ENCODE data around the gene KDM8.
A peak's percentile ranks its signal among the peaks of the same experiment; 100 is the strongest.

The KDM8 gene

DNA sequence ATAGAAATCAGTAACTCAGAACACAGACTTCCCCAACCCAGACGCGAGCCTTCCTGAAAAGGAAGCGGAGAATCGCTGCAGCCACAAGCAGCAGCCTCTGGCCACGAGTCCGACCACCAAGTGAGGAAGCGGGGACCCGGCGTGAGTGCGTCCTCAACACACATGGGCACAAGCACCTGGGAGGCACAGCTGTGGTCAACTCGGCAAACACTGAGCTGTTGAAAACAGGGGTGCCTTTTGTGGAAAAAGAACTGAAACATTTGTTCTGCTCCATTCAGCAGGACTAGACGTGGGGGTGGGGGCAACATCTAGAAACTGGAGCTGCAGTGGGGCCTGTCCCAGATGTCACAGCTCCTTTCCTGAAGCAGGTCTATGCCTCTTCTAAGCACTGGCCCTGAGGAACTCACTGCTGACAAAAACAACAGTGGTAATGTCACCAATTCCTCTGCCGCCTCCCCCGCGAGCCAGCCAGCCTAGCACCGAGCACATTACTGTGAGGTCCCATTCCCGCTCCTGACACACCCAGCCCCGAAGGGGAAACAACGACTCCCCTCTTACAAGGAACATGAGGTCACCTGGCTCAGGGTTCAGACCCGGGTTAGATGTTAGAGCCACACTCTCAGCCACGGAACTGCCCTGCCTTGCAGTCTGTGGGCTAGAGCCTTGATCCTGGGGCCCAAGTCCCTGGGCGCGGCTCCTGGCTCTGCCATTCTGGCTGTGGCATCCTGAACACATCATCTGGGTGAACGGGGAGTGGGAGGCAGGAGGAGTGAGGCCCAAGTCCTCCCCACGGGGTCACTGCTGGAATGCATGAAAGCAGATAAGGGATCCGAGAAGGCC is 29.0 kb downstream of the KDM8 start:
- DNase-seq = no peak

DNA sequence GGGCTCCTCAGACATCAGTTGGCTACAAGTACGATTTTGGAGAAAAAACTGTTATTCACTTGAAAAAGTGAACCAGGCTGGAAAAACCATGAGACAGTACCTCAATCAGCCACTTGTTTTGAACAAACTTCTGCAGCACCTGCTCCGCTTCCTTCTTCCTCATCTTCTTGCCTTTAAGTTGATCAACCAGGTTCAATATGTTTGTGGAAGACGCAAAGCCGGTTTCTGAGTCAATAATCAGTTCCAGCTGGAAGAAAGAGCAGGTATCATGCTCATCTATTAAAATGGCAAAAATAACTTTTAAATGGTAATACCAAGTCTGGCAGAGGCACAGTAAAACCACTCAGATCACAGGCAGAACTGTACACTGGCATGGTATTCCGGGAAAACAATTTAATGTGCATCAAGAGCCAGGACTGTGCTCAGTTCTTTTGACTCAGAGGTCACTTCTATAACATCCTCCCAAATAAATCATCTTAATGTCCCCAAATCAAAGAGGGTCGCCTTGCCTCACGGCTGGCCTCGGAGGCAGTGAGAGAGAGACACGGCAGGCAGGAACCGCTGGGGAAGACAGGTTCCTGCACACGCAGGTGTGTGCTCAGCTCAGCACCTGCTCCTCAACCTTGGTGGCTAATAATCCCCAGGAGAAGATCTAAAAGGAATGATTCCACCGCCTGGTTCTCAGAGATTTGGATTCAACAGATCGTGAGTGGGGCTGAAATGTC is 29.7 kb downstream of the KDM8 start:
- DNase-seq = no peak

DNA sequence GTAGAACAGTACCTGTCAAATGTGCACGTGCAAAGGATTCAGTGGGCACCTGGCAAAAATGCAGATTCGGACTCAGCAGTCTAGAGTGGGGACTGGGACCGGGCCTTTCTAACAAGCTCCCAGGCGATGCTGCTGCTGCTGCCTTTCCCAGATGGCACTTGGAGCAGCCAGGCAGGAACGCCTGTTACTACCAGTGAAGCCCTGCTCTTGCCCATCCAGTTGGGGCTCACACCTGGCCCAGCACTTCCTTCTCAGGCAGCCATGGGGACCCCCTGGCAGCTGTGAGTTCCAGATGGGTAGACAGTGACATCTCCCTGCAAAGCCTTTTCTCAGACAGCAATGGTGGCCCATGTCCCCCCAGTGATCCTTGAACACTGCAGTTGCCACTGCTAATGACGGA is 30.4 kb downstream of the KDM8 start:
- DNase-seq = no peak

DNA sequence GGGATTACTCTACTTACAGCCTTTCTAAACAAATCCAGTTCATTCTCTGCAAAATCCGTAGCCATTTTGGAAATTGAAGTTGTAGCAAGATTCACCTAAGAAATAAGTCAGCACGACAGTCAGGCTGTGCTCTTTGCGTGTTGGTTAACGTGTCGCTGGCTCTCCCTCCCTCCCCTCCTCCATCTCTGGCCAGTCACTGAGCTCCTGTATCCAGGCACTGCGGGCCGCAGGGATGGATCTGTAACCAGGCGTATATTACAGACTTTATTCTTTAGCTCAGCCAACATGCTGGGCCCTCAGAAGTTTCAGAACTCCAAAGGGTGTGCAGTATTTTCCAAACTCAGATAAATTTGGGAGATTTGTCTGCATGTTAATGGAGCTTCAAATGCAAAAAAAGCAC is 30.8 kb downstream of the KDM8 start:
- DNase-seq = no peak

DNA sequence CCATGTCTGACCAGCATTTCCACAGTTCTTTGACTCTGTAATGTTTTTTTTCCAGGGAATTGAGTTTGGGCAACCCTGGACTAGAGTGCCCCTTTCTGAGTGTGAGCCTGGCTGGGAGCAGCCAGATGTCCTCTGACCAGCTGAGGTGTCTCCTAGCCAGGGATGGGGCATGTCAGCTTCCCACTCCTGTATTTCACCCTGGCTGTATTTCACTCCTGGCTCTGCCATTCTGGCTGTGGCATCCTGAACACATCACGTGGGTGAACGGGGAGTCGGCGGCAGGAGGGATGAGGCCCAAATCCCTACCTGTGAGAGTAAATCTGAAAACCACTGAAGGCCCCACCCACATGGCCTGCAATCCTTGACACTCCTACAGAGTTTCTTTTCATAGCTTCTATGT is 31.3 kb downstream of the KDM8 start:
- DNase-seq = no peak

DNA sequence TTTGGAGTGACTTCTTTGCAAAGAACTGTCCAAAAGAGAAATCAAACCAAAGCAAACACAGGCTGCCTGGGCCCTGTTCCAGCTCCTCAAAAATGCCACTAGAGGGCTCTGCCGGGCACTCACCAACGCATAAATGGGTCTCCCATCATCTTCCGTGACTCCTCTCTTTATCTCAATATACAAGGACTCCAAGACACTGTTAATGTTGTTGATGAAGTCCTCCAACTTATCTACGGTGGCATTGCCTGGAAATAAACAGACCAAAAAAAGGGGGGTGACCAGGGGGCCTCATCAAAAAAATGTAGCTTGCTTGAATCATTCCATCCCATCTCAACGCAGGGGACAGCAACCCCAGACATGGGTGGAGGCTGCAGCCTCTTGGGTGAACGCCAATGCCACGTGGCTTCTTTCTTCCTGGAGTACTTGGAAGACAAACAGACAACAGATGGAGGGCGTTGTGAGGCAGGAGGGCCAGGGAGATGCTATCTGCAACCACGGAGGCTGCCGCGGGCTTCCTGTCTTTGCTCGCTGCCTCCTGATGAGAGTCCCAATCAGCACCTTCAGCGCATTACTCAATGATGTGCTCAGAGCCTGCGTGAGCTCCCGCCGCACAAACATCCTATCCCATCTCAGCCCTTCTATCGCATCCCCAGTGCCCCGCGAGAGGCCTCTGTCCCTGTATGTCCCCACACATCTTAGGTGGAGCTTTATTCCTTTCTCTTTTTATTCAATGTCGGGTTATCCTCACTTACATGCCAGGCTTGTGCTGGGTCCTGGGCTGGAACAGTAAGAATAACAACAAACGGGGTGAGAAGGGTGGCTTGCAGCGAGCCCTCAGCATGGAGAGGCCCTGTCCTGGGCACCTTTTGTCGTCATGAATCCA is 32.0 kb downstream of the KDM8 start:
- DNase-seq = peak; percentile 93 to 97

DNA sequence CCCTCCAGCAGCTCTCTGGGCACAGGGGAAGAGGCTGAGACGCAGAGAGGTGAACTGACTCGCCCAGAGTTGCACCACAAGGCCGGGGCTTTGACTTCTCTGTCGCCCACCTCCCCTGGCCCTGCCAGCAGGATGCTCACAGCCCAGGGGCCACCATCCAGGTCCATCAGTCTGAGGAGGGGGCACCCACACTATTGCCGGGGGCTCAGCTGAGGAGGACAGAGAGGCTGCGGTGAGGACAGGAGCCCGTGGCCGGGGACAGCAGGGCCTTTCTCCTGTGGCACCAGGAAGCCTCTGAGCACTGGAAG is 32.6 kb downstream of the KDM8 start:
- DNase-seq = no peak

DNA sequence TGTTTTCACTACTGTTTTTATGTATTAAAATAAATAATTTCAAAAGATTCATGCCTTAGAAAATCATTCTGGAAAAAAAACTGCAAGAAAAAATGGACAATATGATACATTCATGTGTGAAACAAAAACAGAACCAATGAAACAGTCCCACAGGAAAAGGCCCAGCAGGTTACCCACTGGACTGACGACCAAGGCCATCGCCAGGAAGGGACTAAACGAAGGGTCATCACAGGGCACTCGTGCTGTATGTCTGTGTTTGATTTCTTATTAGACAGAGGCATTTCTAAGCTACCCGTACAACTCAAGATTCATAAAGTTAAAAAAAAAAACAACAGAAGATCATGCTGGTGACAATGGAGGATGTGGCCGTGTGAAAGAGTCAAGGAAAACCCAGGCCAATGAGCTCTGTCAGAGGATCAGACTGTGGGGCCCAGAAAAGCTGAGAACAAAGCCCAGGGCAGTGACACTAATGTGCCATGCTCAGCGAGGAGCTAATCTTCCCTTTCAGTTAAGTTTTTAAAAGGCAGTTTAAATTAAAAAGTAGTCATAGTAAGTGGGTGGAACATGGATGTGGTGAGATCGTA is 33.4 kb downstream of the KDM8 start:
- no peak for DNase-seq

DNA sequence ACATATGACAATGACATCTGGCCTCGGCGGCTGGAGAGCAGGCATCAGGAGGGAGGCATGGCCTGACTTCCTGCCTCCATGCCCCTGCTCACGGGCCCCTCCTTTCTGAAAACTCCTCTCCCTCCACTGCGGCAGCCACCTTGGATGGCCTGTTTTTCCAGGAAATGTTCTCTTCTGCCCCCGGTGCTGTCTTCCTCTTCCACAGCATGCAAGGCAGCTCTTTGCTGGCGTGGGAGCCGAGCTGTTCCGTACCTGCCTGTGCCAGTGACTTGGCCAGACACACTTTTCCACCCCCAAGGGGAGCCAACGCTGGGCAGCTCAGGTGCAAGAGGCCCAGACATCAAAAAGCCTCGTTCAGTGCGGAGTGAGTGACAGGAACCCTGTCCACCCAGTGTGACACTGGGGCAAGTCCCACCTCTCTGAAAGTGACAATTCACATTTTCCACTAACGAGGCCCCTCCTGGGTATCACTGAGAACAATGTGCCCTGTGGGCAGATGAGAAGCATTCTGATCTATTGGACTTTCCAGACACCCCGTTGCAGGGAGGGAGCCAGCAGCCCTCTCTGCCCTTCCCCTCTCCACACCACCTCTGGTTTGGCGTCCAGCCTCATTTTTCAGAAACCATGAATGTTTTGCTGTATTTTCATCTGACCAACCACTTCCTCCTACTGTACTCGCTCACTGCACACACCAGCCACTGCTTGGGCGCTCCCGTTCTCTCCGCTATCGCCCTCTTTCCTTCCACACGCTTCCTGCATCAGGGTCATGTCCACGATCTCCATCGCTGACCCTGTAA is 34.1 kb downstream of the KDM8 start:
- DNase-seq = peak; percentile 71 to 83

DNA sequence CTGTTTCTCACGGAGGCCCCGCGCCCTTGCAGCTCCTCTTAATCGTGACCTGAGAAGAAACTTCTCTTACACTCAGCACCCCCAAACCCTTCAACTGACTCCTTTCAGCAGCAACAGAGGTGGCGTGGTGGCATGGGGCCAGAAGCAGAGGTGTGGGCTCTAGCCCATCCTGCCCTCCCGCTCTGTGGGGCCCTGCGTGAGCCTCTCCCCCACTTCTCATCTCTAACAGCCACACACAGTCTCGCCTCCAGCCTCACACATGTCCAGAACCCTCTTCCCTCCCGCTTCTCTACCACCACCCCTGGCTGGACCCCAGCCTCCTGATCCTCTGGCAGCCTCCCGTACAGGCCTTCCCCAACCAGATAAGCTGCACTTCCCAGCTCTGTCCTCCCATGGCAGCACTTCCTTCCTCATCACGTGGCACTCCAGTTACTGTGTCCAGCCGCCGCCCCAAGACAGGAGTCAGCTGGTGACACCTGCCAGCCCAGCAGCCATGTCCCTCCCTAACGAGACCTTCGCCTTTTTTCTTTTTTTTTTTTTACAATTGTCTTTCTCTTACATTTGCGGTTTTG is 34.8 kb downstream of the KDM8 start:
- peak in 1 of 2 experiments; percentile 22 for DNase-seq

DNA sequence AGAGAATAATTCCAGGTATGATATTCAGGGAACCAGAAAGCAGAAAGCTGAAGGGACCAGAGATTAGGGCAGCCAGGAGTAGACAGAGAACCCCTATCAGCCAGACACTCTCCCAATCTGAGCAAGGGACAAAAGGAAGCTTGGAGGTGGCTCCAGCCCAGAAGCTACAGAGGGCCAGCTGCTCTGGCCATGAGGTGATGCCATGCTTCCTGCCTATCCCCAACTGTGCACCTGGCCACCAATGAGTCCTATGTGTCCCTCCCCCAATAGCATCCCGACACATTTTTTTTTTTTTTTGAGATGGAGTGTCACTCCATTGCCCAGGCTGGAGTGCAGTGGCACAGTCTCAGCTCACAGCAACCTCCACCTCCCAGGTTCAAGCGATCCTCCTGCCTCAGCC is 35.3 kb downstream of the KDM8 start:
- no peak for DNase-seq

DNA sequence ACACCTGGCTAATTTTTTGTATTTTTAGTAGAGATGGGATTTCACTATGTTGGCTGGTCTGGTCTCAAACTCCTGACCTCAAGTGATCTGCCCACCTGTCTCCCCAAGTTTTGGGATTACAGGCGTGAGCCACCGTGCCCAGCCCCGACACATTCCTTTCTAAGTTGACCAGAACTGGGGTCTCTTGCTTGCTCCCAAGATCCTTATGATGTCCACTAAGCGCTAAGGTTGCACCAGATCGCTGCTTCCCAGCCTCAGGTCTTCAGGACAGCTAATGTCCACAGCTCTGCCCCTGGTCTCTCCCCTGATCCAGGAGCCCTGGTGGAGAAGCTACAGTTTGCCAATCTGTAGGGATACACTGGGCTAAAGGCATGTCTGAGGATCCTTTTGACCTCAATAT is 35.7 kb downstream of the KDM8 start:
- DNase-seq = no peak

DNA sequence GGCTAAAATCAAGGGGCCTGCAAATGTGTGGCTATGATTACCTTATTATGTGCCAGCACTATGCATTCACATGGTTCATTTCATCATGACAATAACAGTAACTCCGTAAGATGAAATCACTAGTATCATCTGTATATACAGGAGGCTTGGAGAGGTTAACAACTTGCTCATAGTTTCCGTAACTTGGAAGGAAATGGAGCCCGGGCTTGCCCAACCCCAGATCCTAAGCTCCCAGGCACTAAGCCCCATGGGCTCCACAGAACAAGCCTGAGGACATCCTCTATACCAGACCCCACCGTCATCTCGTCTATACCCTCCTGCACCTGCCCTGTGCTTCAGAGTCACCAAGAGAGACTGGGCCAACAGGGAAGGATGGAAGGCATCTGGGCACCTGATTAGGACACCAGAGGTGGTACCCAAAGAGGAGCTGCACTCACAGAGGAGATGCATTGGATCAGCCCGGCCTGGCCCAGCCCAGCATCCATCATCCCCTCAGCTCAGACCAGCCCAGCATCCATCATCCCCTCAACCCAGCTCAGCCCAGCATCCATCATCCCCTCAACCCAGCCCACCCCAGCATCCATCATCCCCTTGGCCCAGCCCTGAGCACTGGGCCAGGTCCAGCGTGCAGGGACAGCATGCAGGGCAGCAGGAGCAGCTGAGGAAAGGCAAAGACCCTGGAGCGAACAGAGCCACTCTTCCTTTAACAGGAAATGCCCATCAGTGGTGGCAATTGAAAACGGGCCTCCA is 36.8 kb downstream of the KDM8 start:
- DNase-seq = no peak

DNA sequence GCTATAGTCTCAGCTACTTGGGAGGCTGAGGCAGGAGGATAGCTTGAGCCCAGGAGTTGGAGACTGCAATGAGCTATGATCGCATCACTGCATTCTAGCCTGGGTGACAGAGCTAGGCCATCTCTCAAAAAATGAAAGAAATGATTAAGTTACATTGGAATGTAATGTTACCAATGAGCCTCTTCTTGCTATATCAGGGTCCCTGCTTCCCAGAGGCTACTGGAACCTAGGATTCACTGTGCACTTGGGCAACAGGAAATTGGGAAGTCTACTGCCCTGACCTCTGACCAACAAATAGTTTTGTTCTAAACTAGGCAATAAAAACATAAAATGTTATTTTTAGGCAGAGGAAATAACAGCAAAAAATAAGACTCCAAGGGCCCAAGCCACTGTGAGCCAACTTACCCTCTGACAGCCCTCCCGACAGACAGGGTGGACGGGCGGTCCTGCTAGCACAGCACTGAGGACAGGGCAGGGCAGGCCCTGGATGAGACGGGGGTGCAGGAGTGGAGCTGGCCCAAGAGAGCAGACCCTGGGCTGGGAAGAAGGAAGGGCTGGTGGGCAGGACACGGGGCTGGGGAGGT is 37.7 kb downstream of the KDM8 start:
- DNase-seq = no peak

DNA sequence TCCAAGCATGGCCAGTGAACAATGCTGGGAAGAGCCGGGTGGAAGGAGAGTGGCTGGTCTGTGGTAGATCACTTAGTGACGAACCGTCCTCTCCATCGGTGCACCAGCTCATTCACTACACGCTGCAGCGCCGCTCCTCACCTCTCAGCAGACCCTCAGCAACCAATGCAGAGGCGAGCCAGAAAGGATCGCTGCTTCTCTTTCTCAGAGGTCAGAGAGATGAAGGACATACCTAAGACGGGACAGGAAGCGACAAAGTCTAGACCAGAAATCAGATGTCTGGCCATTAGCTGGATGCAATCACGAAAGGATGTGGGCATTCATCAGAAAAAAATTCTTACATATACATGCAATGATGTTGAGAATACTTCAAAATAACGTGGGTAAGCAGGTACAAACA is 38.3 kb downstream of the KDM8 start:
- DNase-seq = no peak

DNA sequence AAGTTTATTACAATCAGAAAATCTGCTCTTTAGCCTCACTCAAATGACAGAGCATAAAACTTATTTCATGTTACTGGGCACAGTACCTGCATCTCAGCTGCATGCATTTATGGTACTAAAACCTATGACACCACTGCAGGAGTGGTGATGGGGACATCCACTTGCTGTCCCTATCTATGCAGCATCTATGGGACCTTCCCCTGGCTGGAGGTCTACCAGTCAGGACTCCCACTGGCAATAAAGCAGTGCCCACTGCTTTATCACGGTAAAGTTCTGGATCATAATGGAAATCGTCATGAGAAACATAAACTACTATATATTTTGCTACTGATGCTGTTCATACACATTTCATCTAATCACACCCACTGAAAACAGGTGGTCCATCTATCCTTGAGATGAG is 39.1 kb downstream of the KDM8 start:
- no peak for DNase-seq

DNA sequence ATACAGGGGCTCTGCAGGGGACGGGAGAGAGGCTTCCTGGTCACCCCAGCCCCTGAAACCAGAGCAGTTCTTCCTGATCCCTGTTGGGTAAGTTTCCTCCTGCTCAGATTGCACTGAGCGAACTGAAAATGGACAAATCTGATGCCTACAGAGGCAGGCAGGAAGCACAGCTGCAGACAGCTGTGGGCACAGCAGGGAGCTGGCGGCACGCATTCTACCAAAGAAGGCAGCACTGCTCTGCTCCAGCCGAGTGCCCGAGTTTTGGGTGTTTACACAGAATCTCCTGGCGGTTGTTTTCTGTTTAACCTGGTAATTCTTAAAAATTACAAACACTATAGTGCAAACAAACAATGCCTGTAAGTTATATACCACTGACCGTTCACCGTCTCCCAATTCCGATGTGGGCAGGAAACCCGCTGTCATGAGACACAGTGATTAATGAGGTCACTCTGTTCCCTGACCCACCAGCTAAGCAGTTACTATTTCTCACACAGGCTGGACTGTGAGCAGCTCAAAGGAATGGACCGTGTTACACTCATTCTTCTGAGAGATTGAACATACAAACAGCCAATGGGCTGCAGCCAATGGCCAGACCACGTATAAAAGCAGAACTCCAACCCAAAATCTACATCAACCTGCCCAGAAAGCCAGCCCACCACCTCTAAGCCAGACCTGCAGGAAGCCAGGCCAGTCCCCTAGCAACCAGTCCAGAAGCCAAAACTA is 39.7 kb downstream of the KDM8 start:
- no peak for DNase-seq

DNA sequence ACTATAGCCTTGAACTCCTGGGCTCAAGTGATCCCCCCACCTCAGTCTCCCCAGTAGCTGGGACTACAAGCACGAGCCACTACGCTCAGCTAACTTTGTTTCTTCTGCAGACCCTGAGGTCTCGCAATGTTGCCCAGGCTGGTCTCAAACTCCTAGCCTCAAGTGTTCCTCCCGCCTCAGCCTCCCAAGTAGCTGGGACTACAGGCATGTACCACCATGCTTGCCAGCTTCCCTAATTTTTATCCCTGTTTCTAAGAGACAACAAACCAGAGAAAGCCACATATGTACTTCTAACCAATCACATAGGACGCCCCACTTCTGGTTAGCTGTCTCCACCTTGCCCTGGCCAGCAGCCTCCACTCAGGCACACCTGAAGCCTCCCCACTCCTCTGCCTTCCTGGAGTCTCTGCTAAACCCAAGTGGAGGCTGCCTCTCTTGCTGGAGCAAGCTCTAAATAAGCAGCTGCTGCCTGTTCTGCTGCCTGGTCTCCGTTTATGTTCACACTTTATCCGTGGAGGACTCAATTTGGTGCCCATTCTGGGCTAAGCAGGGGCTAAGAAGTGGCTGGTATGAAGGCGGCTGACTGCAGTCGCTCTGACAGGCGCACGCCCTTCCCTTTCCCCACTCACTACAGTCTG is 40.5 kb downstream of the KDM8 start:
- DNase-seq = no peak

DNA sequence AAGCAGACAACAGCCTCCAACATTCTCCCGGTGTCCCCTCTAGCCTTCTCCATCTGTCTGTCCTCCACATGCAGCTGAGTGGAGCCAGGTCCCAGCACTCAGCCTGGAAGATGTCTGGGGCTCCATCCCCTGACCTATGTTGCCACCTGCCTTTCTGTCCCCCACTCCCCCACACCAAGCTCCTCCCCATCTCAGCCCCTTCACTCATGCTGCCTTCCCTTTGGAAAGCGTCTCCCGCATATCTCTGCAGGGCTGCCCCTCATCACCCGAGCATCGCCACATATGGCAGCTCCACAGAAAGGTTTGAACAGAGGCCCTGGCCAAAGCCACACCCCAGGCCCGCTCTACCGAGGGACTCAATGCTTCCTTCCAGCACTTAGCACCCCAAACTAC is 41.0 kb downstream of the KDM8 start:
- no peak for DNase-seq
